BLaER1 (cell line): Measurements from ENCODE around the gene MLST8.
A peak's percentile ranks its signal among the peaks of the same experiment; 100 is the strongest.

ENCODE experiments used
- H3K27ac ChIP-seq: shearing (Covaris generic); formaldehyde crosslinking; 2 replicates; pipeline ENCODE4 v1.8.1; 2022
- H3K27me3 ChIP-seq: shearing (Covaris generic); formaldehyde crosslinking; 2 replicates; pipeline ENCODE4 v1.8.1; 2022
- H3K36me3 ChIP-seq: shearing (Covaris generic); formaldehyde crosslinking; 2 replicates; pipeline ENCODE4 v1.8.1; 2022
- H3K4me1 ChIP-seq: shearing (Covaris generic); formaldehyde crosslinking; 2 replicates; pipeline ENCODE4 v1.8.1; 2022
- H3K4me2 ChIP-seq: shearing (Covaris generic); formaldehyde crosslinking; 2 replicates; pipeline ENCODE4 v1.8.1; 2022
- H3K4me3 ChIP-seq: shearing (Covaris generic); formaldehyde crosslinking; 2 replicates; pipeline ENCODE4 v1.8.1; 2022
- H3K9ac ChIP-seq: shearing (Covaris generic); formaldehyde crosslinking; 2 replicates; pipeline ENCODE4 v1.8.1; 2022
- H3K9me3 ChIP-seq: shearing (Covaris generic); formaldehyde crosslinking; 2 replicates; pipeline ENCODE4 v1.8.1; 2022
- H4K20me1 ChIP-seq: shearing (Covaris generic); formaldehyde crosslinking; 2 replicates; pipeline ENCODE4 v1.8.1; 2022
- Cebpa-rat ChIP-seq: shearing (Covaris generic); IDR thresholded peaks from 2 replicates; pipeline ENCODE4 v1.8.1; 2022

Gene MLST8

DNA sequence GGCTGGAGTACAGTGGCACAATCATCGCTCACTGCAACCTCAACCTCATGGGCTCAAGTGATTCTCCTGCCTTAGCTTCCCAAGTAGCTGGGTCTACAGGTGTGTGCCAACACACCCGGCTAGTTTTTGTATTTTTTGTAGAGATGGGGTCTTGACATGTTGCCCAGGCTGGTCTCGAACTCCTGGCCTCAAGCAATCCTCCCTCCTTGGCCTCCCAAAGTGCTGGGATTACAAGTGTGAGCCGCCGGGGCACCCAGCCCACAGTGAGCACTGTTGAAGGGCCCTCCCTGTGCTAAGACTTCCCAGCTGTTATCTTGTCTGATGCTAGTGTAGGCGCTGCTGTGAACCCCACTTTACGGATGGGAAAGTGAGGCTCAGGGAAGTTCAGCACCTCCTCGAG, 16.9 kb upstream of the MLST8 start:
- peaks cover 32% of the 10 kb centered on the region; the same call in 1 of the 2 replicates for H4K20me1 ChIP-seq
- no peak overlapping the region for H3K27ac ChIP-seq
- peaks cover 48% of the 10 kb centered on the region for H3K4me1 ChIP-seq
- no peak overlapping the region for H3K9ac ChIP-seq
- H3K36me3 ChIP-seq, result peaks cover 9% of the 10 kb centered on the region; the same call in 1 of the 2 replicates
- H3K4me3 ChIP-seq, result no peak overlapping the region
- H3K9me3 ChIP-seq, result no peaks in the 10 kb centered on the region
- H3K4me2 ChIP-seq, result no peak overlapping the region
- TF ChIP-seq Cebpa-rat, result no peak
- H3K27me3 ChIP-seq, result peaks cover 3% of the 10 kb centered on the region

DNA sequence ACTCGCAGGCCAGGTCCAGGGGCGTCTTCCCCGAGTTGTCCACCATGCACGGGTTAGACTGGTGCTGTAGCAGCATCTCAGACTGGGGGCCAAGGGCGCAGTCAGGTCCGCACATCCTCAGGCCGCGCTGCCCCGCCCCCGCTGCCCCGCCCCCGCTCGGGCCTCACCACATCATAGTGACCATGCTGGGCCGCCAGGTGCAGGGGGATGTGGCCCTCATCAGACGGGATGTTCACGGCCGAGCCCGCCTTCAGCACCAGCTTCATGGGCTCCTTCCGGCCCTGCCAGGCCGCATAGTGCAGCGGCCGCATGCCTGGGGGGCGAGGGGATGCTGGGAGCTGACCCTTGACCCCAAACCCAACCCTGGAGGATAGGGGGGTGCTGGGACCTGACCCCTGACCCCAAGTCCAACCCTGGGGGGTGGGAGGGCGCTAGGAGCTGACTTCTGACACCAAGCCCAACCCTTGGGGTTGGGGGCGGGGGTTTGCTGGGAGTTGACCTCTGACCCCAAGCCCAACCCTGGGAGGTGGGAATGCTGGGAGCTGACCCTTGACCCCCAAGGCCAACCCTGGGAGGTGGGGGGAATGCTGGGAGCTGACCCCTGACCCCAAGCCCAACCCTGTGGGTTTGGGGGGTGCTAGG, 15.9 kb upstream of the MLST8 start:
- H3K9me3 ChIP-seq, result no peaks in the 10 kb centered on the region
- peaks cover 13% of the 10 kb centered on the region for H3K27me3 ChIP-seq
- H3K4me1 ChIP-seq, result peaks cover 41% of the 10 kb centered on the region
- H4K20me1 ChIP-seq, result peaks cover 32% of the 10 kb centered on the region
- no peak overlapping the region for H3K4me3 ChIP-seq
- H3K36me3 ChIP-seq, result peaks cover 9% of the 10 kb centered on the region; the same call in 1 of the 2 replicates
- H3K9ac ChIP-seq, result no peak overlapping the region
- TF ChIP-seq Cebpa-rat, result no peak
- H3K27ac ChIP-seq, result no peak overlapping the region
- H3K4me2 ChIP-seq, result no peak overlapping the region

DNA sequence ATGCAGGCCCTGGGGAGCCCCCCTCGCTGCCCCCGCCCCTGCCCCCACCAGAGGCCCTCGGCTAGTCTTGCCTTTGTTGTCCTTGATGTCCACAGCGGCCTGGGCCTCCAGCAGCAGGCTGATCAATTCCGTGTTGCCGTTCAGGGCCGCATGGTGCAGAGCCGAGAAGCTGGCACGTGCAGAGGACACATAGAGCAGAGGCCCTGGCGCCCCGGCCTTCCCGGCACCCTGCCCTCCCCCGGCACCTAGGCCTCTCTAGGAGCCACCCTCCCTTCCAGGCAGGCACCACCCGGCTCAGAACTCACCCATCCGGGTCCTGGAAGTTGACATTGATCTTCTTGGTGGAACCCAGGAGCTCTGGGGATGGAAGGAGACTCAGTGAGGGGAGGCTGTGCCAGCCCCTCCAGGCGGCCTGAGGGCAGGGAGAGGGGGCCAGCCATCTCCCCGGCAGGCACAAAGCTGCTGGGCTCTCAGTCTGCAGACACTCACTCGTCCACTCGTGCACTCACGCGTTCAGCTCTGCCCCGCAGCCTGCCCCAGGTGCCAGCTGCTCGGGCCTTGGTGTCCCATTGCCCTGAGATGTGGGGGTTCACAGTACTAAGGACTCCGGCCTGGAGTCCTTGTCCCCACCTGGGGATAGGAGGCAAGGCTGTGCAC, 15.1 kb upstream of the MLST8 start:
- no peak for TF ChIP-seq Cebpa-rat
- H3K4me2 ChIP-seq, result peak overlapping the region; percentile 81
- H3K4me1 ChIP-seq, result peaks cover 41% of the 10 kb centered on the region
- H3K9me3 ChIP-seq, result no peaks in the 10 kb centered on the region
- peaks cover 32% of the 10 kb centered on the region for H4K20me1 ChIP-seq
- peaks cover 20% of the 10 kb centered on the region for H3K27me3 ChIP-seq
- H3K4me3 ChIP-seq, result no peak overlapping the region
- H3K27ac ChIP-seq, result peak overlapping the region; percentile 68
- peak overlapping the region; percentile 57; the same call in 1 of the 2 replicates for H3K9ac ChIP-seq
- peaks cover 9% of the 10 kb centered on the region; the same call in 1 of the 2 replicates for H3K36me3 ChIP-seq

DNA sequence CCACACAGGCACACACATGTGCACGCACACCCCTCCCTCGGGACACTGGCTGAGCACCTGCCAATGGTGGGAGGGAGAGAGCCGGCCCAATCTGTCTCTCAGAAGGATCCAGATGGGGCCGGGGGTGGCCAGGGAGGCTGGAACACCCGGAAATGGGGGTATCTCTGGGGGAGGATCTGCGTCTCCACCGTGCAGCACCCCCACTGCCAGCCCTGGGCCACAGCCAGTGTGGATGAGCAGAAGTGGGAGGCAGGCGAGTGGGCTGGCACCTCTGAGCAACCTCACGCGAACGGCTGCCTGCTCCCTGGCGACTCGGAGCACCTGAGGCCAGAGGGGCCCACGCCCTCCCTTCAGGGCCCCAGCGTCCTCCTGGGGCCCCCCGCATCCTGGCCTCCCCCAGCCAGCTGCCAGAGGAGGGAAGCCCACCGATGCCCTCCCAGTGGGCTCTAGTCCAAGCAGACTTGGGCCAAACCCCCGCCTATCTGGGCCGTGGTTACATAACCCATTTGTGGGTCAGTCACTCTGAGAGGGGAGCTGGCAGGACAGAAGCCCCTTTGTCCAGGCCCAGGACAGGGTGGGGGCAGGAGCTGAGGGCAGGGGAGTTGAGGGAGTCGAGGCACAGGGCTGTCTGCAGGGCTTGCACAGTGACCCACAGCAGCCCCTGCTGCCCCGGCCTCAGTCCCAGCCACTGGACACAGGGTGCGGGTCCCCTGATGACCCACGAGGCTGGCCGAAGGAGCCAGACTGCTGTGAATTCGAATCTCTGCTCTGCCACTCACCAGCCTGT, 14.4 kb upstream of the MLST8 start:
- peaks cover 42% of the 10 kb centered on the region for H3K4me1 ChIP-seq
- no peak overlapping the region; the same call in 1 of the 2 replicates for H3K4me3 ChIP-seq

DNA sequence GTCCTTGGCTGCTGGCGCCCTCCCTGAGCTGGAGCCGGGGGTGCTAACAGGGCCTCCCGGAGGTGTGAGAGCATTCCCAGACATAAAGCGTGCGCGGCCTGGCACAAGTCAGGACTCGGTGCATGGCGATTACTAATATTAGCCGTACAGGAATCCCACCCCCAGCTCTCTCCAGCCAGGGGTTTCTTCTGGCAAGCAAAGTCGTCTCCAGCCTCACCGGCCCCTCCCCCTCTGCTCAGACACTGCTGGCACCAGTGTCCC, 13.9 kb upstream of the MLST8 start:
- Histone ChIP-seq H3K27me3 (peaks cover 32% of the 10 kb centered on the region), H3K4me3 (no peak overlapping the region; the same call in 1 of the 2 replicates), H3K27ac (peak overlapping the region; percentile 68), H3K9ac (peak overlapping the region; percentile 57), H4K20me1 (peaks cover 34% of the 10 kb centered on the region), H3K4me1 (peaks cover 43% of the 10 kb centered on the region), H3K36me3 (peaks cover 9% of the 10 kb centered on the region; the same call in 1 of the 2 replicates), H3K9me3 (no peaks in the 10 kb centered on the region), H3K4me2 (peak overlapping the region; percentile 81)
- TF ChIP-seq Cebpa-rat, result no peak

More for the DNA sequence above, 14.4 kb upstream of the MLST8 start:
- no peak for TF ChIP-seq Cebpa-rat
- Histone ChIP-seq H3K4me2 (peak overlapping the region; percentile 81), H3K9me3 (no peaks in the 10 kb centered on the region), H3K27ac (peak overlapping the region; percentile 68), H3K9ac (peak overlapping the region; percentile 57), H3K27me3 (peaks cover 27% of the 10 kb centered on the region), H4K20me1 (peaks cover 33% of the 10 kb centered on the region), H3K36me3 (peaks cover 9% of the 10 kb centered on the region; the same call in 1 of the 2 replicates)

DNA sequence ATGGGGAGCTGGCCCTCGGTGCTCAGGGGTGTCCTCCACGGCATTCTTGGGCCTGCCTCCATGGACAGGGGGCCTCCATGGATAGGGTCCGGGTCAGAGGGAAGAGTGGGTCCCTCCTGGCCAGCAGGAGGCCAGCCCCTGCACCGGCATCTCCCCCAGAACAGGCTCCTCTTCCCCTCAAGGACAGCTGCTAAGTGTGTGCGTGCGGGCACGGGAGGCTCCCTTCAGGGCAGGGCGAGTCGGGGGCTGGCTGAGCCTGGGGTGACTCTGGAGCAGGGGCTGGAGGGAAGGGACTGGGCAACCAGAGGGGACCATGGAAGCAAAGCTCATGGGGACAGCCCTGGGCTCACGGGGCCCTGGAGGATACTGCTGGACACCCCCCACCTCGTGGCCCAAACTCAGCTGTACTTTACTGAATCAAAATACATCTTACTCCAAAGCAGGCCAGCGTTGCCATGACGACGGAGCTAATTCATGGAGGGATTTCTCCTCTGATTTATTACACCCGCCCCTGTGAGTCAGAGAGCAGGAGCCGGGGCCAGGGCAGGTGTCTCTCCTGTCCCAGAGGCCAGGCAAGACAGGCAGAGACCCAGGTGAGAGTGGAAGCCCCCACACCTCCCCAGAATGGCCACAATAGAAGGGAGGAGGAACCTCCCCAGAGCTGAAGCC, 11.0 kb upstream of the MLST8 start:
- Histone ChIP-seq H3K27me3 (peaks cover 60% of the 10 kb centered on the region), H3K27ac (no peak overlapping the region), H3K4me2 (peak overlapping the region; percentile 95), H3K9me3 (no peaks in the 10 kb centered on the region), H4K20me1 (peaks cover 34% of the 10 kb centered on the region), H3K4me1 (peaks cover 43% of the 10 kb centered on the region), H3K9ac (no peak overlapping the region), H3K36me3 (no peaks in the 10 kb centered on the region), H3K4me3 (no peak overlapping the region)
- no peak for TF ChIP-seq Cebpa-rat

DNA sequence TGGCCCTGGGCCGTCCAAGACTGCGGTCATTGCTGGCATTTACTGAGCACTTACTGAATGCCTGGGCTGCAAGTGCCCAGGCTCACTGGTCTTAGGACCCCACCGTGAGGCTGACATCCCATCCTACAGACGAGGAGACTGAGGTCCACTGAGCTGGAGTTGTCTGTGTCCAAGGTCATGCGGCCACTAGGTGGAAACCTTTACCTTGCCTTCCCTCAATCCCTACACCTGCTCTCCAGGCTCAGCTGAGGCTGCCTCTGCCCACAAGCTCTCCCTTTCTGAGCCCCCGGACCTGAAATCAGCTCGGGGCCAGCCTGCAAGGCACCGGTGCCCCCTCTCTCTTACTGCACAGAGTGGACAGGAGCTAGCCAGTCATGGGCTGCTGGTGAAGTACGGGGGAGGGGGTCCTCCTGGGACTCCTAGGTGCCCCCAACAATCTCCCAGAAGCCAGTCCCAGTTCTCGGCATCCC, 10.4 kb upstream of the MLST8 start:
- Histone ChIP-seq H3K9ac (0 out of 2 replicates have a peak overlapping the region, but pooled peaks have one; percentile 50), H3K27ac (no peak overlapping the region), H3K27me3 (peaks cover 65% of the 10 kb centered on the region), H3K4me2 (peak overlapping the region; percentile 95), H3K4me3 (peak overlapping the region; percentile 69), H3K36me3 (no peaks in the 10 kb centered on the region), H4K20me1 (peaks cover 34% of the 10 kb centered on the region), H3K4me1 (peaks cover 43% of the 10 kb centered on the region), H3K9me3 (no peaks in the 10 kb centered on the region)
- no peak for TF ChIP-seq Cebpa-rat

DNA sequence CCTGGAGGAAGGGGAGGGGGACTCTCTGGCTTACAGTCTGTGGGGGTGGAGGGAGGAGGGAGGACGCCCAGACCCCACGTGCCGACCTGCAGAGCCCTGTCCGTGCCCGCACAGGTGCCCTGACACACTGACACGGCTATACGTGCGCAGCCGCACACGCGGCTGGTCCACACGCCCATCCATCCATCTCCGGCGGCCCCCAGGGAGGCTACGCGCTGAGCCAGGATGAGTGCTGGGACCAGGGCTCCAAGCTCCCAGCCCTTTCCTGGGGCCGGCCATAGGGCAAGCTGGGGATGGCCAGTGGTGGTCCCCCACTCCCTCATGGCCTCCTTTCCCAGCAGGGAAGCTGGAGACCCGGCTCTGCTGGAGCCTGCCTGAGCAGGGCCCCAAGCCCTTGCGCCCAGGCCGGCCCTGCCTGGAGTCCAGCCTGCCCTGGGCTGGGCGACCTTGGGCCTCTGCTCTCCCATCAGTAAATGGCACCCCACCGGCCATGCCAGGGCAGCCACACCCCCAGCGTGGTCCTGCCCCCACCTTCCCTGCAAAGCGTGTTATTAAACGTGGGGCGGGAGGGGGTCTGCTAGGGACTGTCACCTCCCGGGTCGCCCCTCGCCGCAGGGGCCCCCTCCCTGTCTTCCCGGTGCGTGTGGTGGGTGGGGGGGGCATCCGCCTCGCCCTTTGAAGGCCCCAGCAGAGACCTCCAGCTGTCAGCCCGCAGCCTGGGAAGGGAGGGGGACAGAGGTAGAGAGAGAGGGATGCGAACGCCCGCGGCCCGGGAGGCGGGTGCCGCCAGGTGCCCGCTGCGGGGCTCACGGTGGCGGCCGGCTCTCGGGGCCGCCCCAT, 9.7 kb upstream of the MLST8 start:
- H4K20me1 ChIP-seq, result peaks cover 29% of the 10 kb centered on the region
- H3K27me3 ChIP-seq, result peaks cover 72% of the 10 kb centered on the region
- peak overlapping the region; percentile 95 for H3K4me2 ChIP-seq
- no peak for TF ChIP-seq Cebpa-rat
- H3K9ac ChIP-seq, result peak overlapping the region; percentile 50
- no peaks in the 10 kb centered on the region for H3K36me3 ChIP-seq
- peak overlapping the region; percentile 69 for H3K4me3 ChIP-seq
- H3K9me3 ChIP-seq, result no peaks in the 10 kb centered on the region
- peaks cover 37% of the 10 kb centered on the region for H3K4me1 ChIP-seq
- H3K27ac ChIP-seq, result no peak overlapping the region
